Activated CD8-positive, alpha-beta T cell treated with anti-CD3 and anti-CD28 coated beads for 36 hours (primary cell): Measurements from ENCODE around the gene OGFR. TPM values are rescaled to one million over a fixed set of nuclear protein-coding genes. Genes with fewer than 3 reads are reported as not detected.
"Not testable (repeated sequence)": the region's sequence is repeated elsewhere in the genome, so short reads cannot be mapped to it uniquely, and the experiment has no call there.

Experiments
- ATAC-seq: fragments of 200-7000 bp; cut with Tn5 transposase; one replicate; pipeline ENCODE4 v1.10.0; 2021; ENCODE audit warnings: mild to moderate bottlenecking, moderate library complexity
- CTCF ChIA-PET: fragments of 350-600 bp; sonication (Branson Sonifier 250); formaldehyde crosslinking; loops from one replicate; lab custom pipeline; 2021; ENCODE audit warnings: antibody characterized with exemption; lab: Charles Lee
- POLR2A ChIA-PET: fragments of 350-600 bp; sonication (Branson Sonifier 250); formaldehyde crosslinking; loops from one replicate; lab custom pipeline; 2021; ENCODE audit warnings: antibody characterized with exemption; lab: Charles Lee
- DNase-seq: peaks from one replicate; pipeline ENCODE4 v3.0.0-alpha.2; 2020
- H3K27ac Mint-ChIP-seq: one replicate; pipeline ENCODE4 v1.8.0; 2021; ENCODE audit warnings: mild to moderate bottlenecking, mixed read lengths
- H3K27me3 Mint-ChIP-seq: one replicate; pipeline ENCODE4 v1.8.0; 2021; ENCODE audit warnings: mixed read lengths
- H3K36me3 Mint-ChIP-seq: one replicate; pipeline ENCODE4 v1.8.0; 2021; ENCODE audit warnings: low read depth, mixed read lengths
- H3K4me1 Mint-ChIP-seq: one replicate; pipeline ENCODE4 v1.8.0; 2021; ENCODE audit warnings: low read depth, mixed read lengths
- H3K4me3 Mint-ChIP-seq: one replicate; pipeline ENCODE4 v1.8.0; 2021; ENCODE audit warnings: mild to moderate bottlenecking, moderate library complexity, mixed read lengths
- H3K9me3 Mint-ChIP-seq: one replicate; pipeline ENCODE4 v1.8.0; 2021; ENCODE audit warnings: mixed read lengths
- CTCF ChIP-seq: fragments of 200-600 bp; IDR thresholded peaks from one replicate; pipeline ENCODE4 v1.8.0; 2022; ENCODE audit warnings: antibody characterized with exemption, mild to moderate bottlenecking
- intact Hi-C: fragments of 100-400 bp; cut with micrococcal nuclease; formaldehyde crosslinking; loops from one replicate; pipeline ENCODE4 v1.10.0; 2022
- total RNA-seq, 2 experiments: library from RNA; stranded (reverse); gene quantifications; one replicate each; pipeline ENCODE4 v1.2.3, GENCODE V29; 2021

OGFR gene
- total RNA-seq, 2 experiments from 2014 or later = 53.6 to 55.2 TPM

GRCh38 chr20:62845416-62846160 lies 41.0 kb downstream of the OGFR start:
- intact Hi-C loops = no loop called here
- H3K4me1 Mint-ChIP-seq = no peaks in the 10 kb centered on the region
- ChIA-PET CTCF (interaction anchor here (0.8 to 1.2 kb wide), 2 partner anchors 14 to 164 kb away, joined by 3 read pairs; no protein-coding TSS in a partner anchor), POLR2A (no interaction called here)
- no peak overlapping the region for H3K4me3 Mint-ChIP-seq
- H3K9me3 Mint-ChIP-seq = no peaks in the 10 kb centered on the region
- DNase-seq (no peak), ATAC-seq (no peak)
- TF ChIP-seq CTCF = no peak
- H3K27me3 Mint-ChIP-seq = no peaks in the 10 kb centered on the region
- H3K27ac Mint-ChIP-seq = no peak overlapping the region
- H3K36me3 Mint-ChIP-seq = peaks cover 5% of the 10 kb centered on the region

- intact Hi-C loops = no loop called here
- peaks cover 8% of the 10 kb centered on the region for H3K36me3 Mint-ChIP-seq
- DNase-seq (no peak), ATAC-seq (no peak)
- H3K4me1 Mint-ChIP-seq = no peaks in the 10 kb centered on the region
- H3K27me3 Mint-ChIP-seq = no peaks in the 10 kb centered on the region
- H3K4me3 Mint-ChIP-seq = no peak overlapping the region
- no peak for TF ChIP-seq CTCF
- no peaks in the 10 kb centered on the region for H3K9me3 Mint-ChIP-seq
- H3K27ac Mint-ChIP-seq = no peak overlapping the region
- CTCF ChIA-PET = interaction anchor here (1.2 kb wide), 1 partner anchor 14 kb away, joined by 3 read pairs; no protein-coding TSS in a partner anchor
- POLR2A ChIA-PET = interaction anchor here (0.7 kb wide), 1 partner anchor 50 kb away, joined by 4 read pairs; no protein-coding TSS in a partner anchor
These were observed 41.7 kb downstream of the OGFR start for GRCh38 chr20:62846166-62846890.

GRCh38 chr20:62848917-62849316 lies 44.3 kb downstream of the OGFR start:
- H3K4me3 Mint-ChIP-seq, DNase-seq, ATAC-seq, H3K9me3 Mint-ChIP-seq, H3K4me1 Mint-ChIP-seq, H3K27ac Mint-ChIP-seq, H3K27me3 Mint-ChIP-seq, POLR2A ChIA-PET, intact Hi-C loops: not testable (repeated sequence)
- H3K36me3 Mint-ChIP-seq = peaks cover 17% of the 10 kb centered on the region
- CTCF ChIA-PET = interaction anchor here (0.8 to 1.3 kb wide), 2 partner anchors 26 to 69 kb away, joined by 4 read pairs; no protein-coding TSS in a partner anchor

- H3K27ac Mint-ChIP-seq = no peak overlapping the region
- no peak for TF ChIP-seq CTCF
- CTCF ChIA-PET = interaction anchor here (0.8 to 1.3 kb wide), 2 partner anchors 27 to 68 kb away, joined by 4 read pairs; no protein-coding TSS in a partner anchor
- peaks cover 18% of the 10 kb centered on the region for H3K36me3 Mint-ChIP-seq
- intact Hi-C loops = no loop called here
- DNase-seq (no peak), ATAC-seq (no peak)
- H3K27me3 Mint-ChIP-seq = no peaks in the 10 kb centered on the region
- H3K4me1 Mint-ChIP-seq = no peaks in the 10 kb centered on the region
- no peak overlapping the region for H3K4me3 Mint-ChIP-seq
- no peaks in the 10 kb centered on the region for H3K9me3 Mint-ChIP-seq
- POLR2A ChIA-PET = no interaction called here
These were observed 44.8 kb downstream of the OGFR start for GRCh38 chr20:62849431-62849830.

GRCh38 chr20:62850333-62850974 lies 45.8 kb downstream of the OGFR start:
- DNase-seq (no peak), ATAC-seq (no peak)
- Mint-ChIP-seq H3K36me3 (peaks cover 21% of the 10 kb centered on the region), H3K27me3 (no peaks in the 10 kb centered on the region), H3K4me1 (no peaks in the 10 kb centered on the region), H3K27ac (no peak overlapping the region), H3K9me3 (no peaks in the 10 kb centered on the region), H3K4me3 (no peak overlapping the region)
- TF ChIP-seq CTCF = no peak
- ChIA-PET CTCF (no interaction called here), POLR2A (no interaction called here)
- intact Hi-C loops = no loop called here
